GM18868 (cell line): ENCODE results near the gene PPP1R12A.
"Not testable (repeated sequence)": the region's sequence is repeated elsewhere in the genome, so short reads cannot be mapped to it uniquely, and the experiment has no call there.

Source experiments
- ATAC-seq: cut with Tn5 transposase; IDR thresholded peaks from one replicate; pipeline ENCODE4 v1.9.1; 2021; ENCODE audit warnings: mild to moderate bottlenecking, moderate library complexity; ENCODE audit not compliant: unreplicated experiment

The PPP1R12A gene

DNA sequence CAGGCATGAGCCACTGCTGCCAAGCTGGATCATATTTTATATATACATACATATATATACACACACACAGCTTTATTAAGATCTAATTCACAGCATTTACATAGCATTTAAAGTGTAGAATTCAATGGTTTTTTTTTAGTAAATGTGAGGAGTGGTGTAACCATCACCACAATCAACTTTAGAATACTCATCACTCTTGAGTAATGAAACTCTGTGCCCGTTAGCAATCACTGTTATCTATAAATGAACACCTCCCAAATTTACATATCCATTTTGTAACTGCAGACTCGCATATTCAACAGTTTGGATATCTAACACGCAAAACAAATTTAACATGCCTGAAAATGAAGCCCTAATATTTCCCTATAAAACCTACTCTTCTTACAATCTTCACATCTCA lies 90.9 kb downstream of the PPP1R12A start:
- no peak for ATAC-seq

DNA sequence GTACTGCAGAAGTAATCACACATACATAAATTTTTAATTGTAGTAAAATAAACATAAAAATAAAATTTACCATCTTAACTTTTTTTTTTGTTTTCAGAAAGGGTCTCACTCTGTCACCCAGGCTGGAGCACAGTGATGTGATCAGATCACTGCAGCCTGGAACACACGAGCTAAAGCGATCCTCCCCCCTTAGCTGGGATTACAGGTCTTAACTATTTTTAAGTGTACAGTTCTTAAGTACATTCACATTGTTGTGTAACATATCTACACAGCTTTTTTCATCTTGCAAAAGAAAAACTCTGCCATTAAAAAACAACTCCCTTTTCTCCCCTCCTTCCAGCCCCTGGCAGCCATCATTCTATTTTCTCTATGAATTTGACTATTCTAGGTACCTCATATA lies 92.3 kb downstream of the PPP1R12A start:
- ATAC-seq: no peak

DNA sequence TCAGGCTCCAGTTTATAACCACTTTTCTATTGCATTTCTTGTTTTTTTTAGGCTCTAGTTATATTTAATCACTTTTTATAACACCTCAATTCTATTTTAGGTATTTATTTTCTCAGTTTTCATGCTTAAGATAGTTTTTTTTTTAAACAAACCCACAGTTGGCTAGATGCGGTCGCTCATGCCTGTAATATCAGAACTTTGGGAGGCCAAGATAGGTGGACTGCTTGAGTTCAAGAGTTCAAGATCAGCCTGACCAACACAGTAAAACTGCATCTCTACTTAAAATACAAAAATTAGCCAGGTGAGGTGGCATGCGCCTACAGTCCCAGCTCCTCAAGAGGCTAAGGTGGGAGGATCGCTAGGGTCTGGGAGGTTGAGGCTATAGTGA lies 93.0 kb downstream of the PPP1R12A start:
- peak; percentile 49 for ATAC-seq

DNA sequence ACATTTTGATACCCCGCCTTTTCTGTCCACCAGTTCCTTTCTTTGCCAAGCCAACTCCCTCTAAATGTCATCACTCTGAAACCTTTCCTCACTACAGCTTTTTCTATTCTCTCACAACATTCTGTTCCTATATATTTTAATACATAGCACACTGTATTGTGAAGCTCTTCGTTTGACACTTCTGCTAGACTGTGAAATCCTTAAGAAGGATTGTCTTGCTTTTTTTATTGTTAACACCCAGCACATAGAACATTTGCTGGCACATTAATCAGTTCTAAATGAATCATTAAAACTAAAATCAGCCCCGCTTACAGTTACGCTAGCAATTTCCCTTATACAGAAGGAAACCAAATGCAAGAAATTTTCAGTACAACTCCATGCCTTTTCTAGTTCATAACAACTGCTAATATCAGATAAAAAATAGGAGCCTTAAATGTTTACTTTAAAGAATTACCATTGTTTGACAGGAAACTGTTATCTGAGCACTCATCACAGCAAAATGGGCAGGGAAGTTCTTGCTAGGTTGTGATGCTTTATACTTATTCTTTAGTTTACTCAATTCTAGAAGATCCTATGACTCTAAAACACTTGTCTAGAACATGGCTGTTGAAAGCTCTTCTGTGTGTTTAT lies 93.5 kb downstream of the PPP1R12A start:
- ATAC-seq: peak; percentile 51

DNA sequence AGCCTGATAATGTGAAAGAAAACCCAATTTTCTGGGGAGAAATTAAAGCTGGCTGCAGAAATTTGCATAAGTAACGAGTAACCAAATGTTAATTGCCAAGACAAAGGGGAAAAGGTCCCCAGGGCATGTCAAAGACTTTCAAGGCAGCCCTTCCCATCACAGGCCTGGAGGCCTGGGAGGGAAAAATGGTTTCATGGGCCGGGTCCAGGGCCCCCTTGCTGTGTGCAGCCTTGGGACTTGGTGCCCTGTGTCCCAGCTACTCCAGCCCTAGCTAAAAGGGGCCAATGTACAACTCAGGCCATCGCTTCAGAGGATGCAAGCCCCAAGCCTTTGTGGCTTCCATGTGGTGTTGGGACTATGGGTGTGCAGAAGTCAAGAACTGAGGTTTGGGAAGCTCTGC lies 96.5 kb downstream of the PPP1R12A start:
- ATAC-seq: no peak

DNA sequence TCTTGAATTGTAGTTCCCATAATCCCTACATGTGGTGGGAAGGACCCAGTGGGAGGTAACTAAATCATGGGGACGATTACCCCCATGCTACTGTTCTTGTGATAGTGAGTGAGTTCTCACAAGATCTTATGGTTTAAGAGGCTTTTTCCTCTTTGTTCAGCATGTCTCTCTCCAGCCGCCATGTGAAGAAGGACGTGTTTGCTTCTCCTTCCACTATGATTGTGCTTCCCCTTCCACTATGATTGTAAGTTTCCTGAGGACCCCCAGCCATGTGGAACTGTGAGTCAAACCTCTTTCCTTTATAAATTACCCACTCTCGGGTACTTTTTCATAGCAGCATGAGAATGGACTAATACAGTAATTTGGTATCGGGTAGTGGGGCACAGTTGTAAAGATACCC lies 97.3 kb downstream of the PPP1R12A start:
- no peak for ATAC-seq

DNA sequence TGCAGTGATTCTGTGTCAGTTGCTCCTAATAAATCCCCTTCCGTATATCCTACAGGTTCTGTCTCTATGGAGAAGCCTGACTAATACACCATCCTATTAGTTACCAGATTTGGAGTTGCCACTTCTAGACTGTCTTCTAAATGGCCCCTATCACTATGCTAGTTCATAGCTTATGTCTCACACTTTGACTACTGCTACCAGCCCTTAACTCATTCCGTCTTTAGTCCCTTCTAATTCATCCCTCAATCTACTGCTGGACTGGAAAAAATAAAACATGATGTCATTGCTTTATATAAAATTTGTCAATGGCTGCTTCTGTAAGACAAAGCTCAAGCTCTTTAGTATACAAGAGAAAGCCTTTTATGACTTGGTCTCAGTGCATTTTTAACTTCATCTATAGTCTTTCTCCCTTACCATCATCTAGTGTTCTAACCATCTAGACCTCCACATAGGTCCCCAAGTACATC lies 99.5 kb downstream of the PPP1R12A start:
- ATAC-seq: no peak

DNA sequence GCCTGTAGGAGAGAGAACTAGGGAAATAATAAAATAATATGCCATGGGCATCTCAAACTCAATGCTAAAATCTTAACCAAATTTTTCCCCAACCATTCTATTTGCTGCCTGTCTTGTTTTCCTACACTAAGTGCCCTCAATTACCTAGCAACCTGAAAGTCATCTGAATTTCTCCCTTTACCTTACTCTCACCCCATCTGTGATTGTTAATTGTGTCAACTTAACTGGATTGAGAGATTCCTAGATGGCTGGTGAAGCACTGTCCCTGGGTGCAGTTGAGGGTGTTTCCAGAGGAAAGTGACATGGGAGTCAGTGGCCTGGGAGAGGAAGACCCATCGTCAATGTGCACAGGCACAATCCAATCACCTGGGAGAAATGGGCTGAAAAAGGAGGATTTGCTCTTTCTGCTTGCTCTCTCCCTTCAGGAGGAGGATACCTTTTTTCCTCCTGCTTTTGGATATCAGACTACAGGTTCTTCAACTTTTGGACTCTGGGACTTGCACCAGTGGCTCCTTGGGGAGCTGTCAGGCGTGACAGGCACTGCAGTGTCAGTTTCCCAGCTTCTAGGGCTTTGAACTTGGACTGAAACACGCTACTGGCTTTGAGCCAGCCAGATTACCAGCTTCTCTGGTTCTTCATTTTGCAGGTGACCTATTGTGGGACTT lies 100.1 kb downstream of the PPP1R12A start:
- no peak for ATAC-seq

DNA sequence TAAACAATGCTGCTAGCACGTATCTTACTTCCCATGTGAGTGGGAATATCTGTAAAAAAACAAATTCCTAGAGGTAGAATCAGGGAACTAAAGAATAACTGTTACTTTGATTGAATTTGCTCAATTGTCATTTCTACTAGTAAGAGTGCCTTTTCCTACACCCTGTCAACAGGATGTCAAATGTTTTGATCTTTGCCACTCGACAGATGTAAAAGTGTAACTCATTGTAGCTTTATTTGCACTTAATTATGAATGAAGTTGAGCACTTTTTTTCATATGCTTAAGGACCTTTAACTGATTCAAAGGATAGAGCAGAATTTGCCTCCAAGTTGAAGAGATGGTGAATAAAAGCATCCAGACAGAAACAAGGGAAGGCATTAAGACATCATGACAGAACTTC lies 104.5 kb downstream of the PPP1R12A start:
- ATAC-seq: no peak

DNA sequence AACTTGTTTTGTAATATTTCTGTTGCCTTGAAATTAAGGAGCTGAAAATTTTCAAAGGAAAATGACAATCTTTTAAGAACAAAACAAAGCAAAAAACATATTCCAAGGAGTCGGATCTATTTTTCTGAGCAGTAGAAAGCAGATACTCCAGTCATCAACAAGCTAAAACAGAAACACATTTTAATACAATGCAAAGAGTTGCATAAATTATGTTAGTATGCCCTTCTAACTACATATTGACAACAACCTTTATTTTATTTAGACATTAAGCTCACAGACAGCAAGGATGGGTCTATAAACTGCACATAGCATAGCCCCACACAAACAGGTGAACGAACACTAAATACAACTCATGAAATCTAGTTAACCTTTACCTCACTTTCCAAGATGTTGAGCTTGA lies 106.0 kb downstream of the PPP1R12A start:
- no peak for ATAC-seq

DNA sequence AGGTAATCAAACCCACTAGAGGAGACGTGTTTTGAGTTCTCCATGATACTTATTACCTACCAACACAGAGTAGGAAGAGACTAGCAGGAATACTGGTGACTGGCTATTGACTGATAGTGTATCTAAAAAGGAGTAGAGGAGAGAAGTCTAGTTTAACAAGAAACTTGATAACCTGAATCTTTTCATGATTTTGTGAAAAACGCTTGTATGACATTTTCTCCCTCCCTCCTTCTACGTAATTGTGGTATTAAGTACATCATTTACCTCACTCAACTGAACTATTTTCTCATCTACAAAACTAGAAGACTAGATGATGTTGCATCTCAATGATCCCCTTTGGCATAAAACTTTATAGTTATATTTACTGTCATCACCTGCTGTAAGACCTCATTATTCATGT lies 107.4 kb downstream of the PPP1R12A start:
- ATAC-seq: no peak

DNA sequence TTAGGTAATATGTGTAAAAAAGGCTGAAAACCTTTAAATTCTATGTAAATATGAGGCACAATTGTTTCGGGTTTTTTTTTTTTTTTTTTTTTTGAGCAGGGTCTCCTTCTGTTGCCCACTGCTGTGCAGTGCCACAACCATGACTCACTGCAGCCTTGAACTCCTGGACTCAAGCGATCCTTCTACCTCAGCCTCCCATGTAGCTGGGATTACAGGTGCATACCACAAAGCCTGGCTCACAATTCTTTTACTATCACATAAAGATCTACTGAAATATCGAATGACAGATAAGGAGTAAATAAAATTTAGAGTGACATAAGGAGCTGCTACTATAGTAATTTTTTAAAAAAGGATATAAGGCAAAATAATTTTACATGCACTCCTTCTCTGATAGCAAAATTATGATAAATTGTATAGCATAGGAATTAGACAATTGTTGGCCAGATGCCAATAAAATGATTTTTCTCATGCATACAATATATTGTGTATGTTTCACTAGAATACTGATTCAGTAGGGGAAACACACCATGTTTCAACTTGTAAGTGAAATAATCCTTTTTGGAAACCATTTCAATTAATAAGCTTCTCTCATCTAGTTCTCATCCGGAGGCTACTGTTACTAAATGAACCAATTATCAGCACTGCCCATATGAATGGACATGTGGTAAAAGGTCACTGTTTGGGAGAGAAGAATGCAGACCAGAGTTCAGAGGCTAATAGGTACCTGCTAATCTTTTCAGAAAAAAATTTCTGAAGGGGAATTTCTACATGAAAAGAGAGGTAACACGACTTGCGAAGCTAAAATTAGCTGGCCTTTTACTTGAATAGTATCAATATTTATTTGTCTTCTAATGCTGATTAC lies 108.4 kb downstream of the PPP1R12A start:
- ATAC-seq: no peak

DNA sequence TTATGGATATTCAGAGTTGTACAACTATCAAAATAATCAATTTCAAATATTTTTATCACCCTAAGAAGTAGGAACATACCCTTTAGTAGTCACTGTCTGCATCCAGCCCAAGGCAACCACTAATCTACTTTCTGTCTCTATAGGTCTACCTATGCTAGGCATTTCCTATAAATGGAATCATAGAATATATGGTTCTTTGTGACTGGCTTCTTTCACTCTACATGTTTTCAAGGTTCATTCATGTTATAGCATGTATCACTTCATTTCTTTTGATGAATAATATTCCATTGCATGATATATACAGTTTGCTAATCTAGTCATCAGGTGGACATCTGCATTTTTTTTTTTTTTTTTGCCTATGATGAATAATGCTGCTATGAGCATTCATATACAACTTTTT lies 112.4 kb downstream of the PPP1R12A start:
- no peak for ATAC-seq

DNA sequence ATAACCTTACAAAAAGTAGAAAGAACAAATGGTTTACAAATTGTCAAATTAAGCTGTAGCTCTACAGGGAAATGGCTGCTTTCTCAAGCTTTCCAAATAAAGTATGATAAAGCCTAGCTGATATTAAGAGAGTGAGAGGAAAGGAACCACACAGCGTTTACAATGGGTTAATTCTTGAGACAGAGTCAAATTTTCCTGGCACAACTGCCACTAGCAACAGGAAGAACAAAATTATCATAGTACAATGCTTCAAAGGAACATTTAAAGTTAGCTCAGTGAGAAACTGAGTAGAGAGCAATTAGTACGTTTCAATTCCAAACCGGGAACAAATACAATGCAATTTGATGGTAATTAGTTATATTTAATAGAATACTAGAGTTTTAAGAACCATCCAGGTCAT lies 116.0 kb downstream of the PPP1R12A start:
- ATAC-seq: no peak

DNA sequence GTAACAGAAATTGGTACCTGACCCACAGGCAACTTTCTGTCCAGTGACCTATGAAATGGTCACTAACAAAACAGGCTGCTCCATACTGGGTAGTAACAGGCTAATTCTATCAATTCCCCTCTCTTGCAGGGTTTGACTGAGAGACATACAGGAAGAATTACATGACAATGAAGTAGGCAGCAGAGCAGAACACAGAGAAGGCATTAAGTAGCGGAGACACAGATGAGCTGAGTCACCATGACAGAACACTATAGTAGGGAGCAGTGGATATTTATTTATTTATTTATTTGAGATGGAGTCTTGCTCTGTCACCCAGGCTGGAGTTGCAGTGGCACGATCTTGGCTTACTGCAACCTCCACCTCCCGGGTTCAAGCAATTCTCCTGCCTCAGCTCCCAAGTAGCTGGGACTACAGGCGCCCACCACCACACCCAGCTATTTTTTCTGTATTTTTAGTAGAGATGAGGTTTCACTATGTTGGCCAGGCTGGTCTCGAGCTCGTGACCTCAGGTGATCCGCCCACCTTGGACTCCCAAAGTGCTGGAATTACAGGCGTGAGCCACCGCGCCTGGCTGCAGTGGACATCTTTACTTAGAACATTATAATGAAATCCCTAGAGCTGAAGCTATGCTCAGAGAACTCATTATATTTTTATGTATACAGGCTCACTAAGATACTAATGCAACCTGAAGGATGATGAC lies 150.4 kb downstream of the PPP1R12A start:
- not testable (repeated sequence) for ATAC-seq

DNA sequence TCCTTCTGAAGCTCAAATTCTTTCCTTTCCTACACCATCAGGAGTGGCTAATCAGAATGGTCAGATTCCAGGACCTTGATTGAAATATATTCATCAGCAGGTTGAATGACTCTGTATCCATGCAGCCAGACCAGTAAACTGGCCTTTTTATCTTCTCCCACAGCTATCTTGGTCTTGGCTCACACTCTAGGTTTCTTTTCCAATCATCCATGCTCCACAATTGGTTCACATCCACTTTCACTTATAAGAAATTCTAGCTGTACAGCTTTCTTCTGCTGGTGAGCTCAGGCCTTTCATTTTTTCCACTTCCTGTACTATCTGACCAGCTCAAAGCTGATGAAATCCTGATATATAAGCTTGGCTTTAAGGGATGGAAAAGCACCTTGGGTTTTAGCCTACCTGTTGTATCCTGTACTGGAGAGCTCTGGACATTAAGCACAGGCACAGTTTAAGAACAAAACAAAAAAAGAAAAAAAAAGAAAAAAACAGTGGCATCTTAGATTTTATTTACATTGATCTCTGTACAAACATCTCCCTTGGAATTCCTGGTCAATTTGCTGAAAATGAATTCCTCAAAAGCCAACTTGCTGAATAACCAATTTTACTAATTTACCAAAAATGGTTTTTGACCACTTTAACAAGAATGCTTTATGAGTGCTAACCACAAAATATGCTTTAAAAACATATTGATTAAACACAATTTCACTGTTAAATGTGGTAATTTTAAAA lies 152.6 kb downstream of the PPP1R12A start:
- no peak for ATAC-seq

DNA sequence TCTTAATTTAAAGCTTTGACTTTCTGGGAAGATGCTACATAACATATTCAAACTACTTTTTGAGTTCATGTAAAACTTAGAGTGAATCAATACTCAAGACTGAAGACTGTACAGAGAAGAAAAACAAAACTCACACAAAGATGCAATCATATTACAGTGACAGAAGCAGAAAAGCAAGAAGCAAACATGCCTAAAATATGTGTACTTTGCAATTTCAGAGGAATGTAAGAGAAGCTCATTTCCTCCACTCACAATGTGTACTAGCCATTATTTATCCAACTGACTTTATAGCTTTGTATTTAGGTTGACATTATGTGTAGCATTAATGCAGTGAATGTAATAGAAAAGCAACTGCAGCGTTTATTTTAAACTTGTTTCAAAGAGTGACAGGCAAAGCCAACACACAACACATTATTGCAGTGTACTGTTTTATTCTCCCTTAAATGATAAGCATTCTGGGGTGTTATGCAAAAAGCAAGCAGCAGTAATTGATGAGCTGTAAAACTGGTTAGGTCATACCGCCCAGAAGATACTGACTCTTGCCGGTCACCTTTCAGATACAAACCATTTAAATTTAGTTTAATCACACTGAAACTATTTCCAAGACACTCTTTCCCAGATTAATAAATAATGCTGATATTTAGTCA lies 156.0 kb downstream of the PPP1R12A start:
- ATAC-seq: no peak

DNA sequence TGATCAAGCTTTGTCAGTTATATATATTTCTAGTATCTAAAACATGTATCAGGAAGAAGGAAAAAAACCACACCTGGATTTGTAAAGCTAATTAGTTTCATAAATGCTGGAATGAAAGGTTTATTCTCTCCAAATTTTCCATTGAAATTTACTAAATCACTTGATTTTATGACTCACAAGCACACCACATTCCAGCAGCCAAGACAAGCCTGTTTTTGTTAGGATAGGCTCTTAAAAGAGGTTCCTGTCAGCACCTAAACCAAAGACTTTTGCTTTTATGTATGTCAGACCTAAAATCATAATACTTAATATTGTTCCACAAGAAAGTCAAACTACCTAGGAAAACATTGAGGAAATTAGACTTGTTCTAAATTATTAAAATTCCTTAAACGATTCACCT lies 158.8 kb downstream of the PPP1R12A start:
- no peak for ATAC-seq

DNA sequence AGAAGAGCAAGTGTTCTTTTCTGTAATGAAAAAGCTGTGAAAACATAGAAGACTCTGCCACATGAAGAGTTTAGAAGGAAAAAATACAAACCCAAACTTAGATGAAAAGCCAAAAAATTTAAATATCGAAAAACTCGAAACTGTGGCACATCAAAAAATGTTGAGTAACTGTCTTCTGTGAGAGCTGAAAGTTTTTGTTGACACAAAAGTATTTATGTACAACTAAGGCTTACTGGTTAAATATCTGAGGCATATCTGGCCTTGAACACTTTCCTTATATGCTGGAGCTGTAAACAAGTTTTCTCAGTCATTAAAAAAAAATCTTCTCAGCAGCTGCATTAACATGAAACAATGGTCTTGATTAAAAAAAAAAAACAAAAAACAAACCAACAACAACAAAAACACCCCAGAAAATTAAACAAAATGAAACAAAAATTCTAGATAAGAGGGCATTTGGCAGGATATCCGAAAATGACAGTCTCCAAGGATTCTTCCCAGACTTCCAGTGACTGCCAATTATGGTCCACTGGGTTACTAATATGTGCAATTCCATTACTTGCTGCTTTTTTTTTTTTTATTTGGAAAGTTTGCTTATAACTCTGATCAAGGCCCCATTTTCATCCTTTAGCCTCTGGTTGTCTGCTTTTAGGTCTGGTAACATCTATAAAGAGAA lies 159.4 kb downstream of the PPP1R12A start:
- ATAC-seq: no peak

DNA sequence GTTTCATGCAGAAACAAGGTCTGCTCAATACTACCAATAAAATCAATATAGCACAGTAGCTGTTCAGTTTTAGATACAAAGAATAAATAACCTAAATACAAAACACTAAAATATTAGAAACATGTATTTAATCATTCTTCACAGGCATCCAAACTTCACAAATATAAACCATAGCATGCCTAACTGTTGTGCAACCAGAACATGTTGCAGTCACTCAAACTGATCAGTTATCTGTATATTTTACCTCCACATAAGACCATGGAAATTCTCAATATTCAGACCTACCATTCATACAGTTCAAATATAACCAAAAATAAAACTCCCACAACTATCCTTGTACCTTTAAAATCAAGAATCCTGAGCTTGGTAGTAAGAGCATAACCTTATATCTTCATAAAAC lies 161.0 kb downstream of the PPP1R12A start:
- ATAC-seq: no peak
